HG03135 (cell line): ENCODE data around the gene PPP2CA.

Source experiments
- ATAC-seq: cut with Tn5 transposase; IDR thresholded peaks from one replicate; pipeline ENCODE4 v1.9.1; 2021; ENCODE audit warnings: mild to moderate bottlenecking, moderate library complexity; ENCODE audit not compliant: unreplicated experiment

The PPP2CA gene

DNA sequence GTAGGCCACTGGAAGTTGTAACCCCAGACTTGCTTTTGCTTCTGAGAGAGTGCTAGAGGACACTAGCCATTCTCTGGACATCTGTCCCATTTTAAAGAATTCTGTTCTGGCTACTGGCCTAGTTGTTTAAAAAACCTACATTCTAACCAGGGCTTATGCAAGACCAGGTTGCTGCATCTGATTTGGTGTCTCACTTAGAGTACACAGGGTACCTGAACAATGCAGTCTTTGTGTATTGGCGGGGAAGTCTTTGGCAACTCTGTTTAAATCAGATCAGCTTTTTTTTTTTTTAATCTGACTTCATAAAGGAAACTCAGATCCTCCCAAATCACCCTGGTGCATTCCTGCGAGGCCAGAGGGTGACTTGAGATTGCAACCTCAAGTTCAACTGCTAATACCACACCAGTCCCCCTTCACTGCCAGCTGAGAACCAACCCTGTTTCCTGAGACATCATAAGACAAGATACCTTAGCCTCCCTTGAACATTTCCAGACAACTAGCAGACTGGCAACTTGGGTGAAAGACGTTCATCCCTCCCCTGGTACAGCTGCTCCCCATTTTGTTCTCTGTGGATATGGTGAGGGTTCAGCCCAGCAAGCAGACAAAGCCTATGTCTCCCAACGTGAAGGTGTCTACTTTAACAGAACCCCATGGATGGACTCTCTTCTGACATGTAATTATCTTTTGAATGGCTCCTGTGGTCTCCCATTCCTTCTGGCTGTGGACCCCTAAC is 76.1 kb downstream of the PPP2CA start:
- no peak for ATAC-seq

GRCh38 chr5:134148986-134149539 is 76.8 kb downstream of the PPP2CA start:
- ATAC-seq: no peak

DNA sequence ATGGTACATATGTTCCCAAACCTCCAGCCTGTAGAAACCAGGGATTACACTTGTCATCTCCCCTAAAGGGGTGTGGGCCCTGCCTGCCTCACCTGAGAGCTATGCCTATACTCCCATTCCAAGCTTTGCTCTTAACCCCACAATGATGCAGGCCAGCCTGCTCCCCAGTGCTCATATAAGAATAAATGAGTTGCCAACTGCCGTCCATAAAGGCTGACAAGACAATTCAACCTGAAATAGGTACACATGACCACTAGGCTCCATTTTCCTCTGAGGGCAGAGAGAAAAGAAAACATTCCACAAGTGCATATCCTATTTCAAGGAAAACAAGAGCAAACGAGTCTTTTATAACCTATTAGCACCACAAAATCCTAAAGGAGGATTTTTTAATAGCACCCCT is 77.6 kb downstream of the PPP2CA start:
- ATAC-seq: no peak

DNA sequence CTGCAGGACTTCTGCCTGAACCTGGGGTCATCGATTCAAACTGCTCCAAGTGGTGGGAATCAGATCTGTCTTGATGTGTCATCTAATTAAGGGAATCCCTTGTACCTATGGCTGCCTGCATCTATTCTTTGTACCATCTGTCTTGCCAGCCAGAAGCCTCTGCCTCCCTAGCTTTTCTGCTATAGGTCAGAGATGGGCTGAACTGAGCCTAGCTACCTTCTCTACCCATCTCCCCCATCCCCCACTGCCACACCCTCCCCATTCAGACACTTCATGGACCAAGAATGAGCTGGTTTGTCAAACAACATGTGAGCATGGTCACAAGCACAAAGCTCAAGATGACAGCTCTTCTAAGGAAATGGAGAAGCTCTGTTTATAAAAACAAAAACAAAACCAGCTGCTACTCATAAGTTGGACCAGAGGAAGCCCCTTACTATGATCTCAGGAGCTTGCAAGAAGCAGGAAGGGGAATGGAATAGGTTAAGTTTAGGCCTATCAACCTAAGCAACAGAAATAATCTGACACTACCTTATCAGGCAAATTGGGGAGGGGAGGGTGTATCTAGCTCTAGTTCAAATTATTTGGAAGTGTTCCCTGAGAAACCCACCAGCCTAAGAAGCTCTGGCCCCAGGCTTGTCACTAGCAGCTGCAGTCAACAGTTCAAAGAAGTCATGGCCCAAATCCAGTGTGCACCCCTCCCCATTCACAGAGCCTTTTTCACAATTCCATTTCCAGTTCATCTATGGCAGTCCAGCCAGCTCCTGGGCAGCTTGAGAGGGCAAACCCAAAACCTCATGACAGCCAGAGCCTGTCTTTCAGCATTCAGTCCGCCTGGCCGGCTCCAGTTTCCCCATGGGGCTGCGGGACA is 79.0 kb downstream of the PPP2CA start:
- ATAC-seq: no peak

DNA sequence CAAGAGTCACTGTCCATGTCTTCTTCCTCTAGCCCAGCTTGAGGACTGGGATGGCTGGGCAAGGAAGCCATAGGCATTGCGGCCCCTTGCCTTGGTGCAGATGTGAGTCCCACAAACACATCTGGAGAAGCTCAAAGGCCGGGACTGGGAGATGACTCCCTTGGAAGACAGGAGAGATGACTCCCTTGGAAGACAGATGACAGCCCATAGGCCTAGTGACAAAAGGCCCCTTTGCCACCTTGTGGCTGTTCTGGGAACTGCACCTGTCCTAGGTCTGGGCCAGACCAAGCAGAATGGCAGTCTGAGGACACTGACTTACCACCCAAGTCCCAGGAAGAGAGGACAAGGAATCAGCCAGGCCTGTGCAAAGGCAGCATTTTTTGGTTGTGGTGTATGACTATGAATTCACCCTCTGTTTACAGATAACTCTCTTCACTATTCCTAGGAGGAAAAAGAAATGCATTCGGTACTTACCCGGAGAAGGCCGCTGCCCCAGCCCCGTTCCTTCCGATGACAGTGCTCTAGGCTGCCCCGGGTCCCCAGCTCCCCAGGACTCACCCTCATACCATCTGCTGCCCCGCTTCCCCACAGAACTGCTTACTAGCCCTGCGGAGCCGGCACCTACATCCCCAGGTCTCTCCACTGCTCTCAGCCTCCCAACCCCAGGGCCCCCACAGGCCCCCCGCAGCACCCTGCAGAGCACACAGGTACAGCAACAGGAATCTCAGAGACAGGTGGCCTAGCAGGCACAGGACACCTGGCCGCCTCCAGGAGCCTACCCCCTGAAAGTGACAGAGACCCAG is 79.9 kb downstream of the PPP2CA start:
- peak; percentile 70 for ATAC-seq

DNA sequence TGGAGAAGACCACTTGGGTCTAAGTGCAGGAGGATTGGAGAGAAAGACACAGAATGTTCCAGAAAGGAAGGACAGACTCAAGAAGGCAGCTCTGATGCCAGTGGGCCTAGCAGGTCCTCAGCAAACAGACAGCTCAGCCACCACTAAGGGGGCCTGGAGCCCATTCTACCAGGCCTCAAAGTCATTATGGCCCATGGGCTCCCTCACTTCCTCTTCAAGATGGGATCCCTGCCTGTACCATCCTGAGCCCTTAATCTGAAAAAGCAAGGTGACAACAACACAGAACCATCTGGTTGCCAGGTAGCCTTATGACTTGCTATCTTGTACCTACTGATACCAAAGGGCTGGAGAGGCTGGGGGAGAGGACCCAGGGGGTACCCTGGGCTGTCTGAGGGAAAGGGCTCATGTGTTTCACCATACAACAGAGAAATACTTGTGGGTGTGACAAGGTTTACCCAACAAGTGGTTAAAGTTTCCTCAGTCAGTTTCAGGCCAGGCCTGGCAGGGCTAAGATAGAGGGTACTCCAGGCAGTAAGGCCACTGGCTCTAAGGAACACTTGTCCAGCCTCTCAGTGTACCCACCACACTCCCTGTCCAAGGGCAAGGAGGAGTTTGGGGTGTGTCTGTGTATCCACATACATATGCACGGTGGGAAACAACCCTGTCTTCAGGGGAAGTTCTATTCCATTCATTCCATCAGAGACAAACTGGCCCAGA is 80.7 kb downstream of the PPP2CA start:
- ATAC-seq: no peak
